Measurements from ENCODE around the gene TSPYL2.

Gene TSPYL2

GRCh38 chrX:53080628-53081580 lies 1.3 kb upstream of the TSPYL2 start:
- no peak for DNase-seq (ENCODE audit: low read depth)

GRCh38 chrX:53082773-53083616 lies 828 bp downstream of the TSPYL2 start:
- no peak for DNase-seq (ENCODE audit: low read depth)

GRCh38 chrX:53084043-53084570 lies 1.9 kb downstream of the TSPYL2 start:
- DNase-seq (ENCODE audit: low read depth), result no peak

- DNase-seq (ENCODE audit: low read depth), result no peak
Observed at GRCh38 chrX:53084863-53085262, 2.7 kb downstream of the TSPYL2 start.

GRCh38 chrX:53085661-53086229 lies 3.6 kb downstream of the TSPYL2 start:
- no peak for DNase-seq (ENCODE audit: low read depth)

- DNase-seq (ENCODE audit: low read depth), result no peak
Observed at GRCh38 chrX:53086464-53086863, 4.3 kb downstream of the TSPYL2 start.

GRCh38 chrX:53087388-53087831 lies 5.2 kb downstream of the TSPYL2 start:
- DNase-seq (ENCODE audit: low read depth), result no peak

- peak; percentile 67 for DNase-seq (ENCODE audit: low read depth)
Observed at GRCh38 chrX:53088136-53088974, 6.2 kb downstream of the TSPYL2 start.

- DNase-seq (ENCODE audit: low read depth), result peak; percentile 53
Observed at GRCh38 chrX:53089224-53089842, 7.2 kb downstream of the TSPYL2 start.

- no peak for DNase-seq (ENCODE audit: low read depth)
Observed at GRCh38 chrX:53089925-53090324, 7.8 kb downstream of the TSPYL2 start.

GRCh38 chrX:53091354-53091753 lies 9.2 kb downstream of the TSPYL2 start:
- no peak for DNase-seq (ENCODE audit: low read depth)

- peak; percentile 67 for DNase-seq (ENCODE audit: low read depth)
Observed at GRCh38 chrX:53093177-53093655, 11.0 kb downstream of the TSPYL2 start.

GRCh38 chrX:53093748-53094581 lies 11.8 kb downstream of the TSPYL2 start, which contains the start of gene KANTR:
TSS of gene KANTR (plus strand) at chrX:53094142. CDS start at chrX:53124273, 30,131 bp downstream.
- DNase-seq (ENCODE audit: low read depth), result peak; percentile 88

- no peak for DNase-seq (ENCODE audit: low read depth)
Observed at GRCh38 chrX:53094582-53094905, 12.4 kb downstream of the TSPYL2 start.

GRCh38 chrX:53095796-53096195 lies 13.6 kb downstream of the TSPYL2 start:
- DNase-seq (ENCODE audit: low read depth), result no peak

- no peak for DNase-seq (ENCODE audit: low read depth)
Observed at GRCh38 chrX:53114864-53115549, 32.8 kb downstream of the TSPYL2 start.

GRCh38 chrX:53115550-53115874 lies 33.3 kb downstream of the TSPYL2 start:
- DNase-seq (ENCODE audit: low read depth), result no peak

GRCh38 chrX:53116101-53116500 lies 33.9 kb downstream of the TSPYL2 start:
- peak; percentile 48 for DNase-seq (ENCODE audit: low read depth)

- DNase-seq (ENCODE audit: low read depth), result no peak
Observed at GRCh38 chrX:53122013-53122412, 39.8 kb downstream of the TSPYL2 start.
